Measurements from ENCODE around the gene USH2A.

DNA sequence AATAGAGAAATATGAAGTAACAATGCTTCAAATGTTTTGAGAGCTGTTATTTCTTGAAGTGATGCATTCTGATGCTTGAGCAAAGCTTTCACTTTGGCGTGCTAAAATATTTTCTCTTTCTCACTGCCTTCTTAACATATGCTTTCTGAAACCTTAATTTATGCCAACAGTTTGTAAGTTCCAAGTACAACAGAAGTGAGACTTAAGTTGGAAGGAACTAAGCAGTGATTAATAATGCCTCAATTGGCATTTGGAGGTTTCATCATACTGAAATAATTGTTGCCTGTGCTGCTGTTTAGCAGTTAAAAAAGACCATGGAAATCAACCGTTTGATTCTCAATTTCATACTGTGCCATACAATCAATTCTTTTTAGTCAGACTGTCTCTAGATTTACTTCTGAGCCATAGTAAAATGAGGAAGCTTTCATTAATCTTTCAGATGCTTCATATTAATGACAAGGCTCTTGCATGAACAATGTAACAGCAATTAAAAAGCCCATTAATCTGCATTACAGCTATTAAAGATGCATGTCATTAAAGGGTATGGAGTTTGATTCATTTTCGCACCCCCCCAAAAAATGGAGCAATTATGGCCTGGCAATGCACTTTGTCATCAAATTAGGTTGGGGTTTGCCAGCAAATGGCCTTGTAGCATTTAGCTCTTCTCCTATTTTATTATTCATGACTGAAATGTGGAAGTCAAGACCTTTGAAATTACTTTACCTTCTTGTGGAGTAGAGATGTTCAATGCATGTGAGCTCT lies 375.3 kb downstream of the USH2A start:
- TF ChIP-seq, protein P1, sequence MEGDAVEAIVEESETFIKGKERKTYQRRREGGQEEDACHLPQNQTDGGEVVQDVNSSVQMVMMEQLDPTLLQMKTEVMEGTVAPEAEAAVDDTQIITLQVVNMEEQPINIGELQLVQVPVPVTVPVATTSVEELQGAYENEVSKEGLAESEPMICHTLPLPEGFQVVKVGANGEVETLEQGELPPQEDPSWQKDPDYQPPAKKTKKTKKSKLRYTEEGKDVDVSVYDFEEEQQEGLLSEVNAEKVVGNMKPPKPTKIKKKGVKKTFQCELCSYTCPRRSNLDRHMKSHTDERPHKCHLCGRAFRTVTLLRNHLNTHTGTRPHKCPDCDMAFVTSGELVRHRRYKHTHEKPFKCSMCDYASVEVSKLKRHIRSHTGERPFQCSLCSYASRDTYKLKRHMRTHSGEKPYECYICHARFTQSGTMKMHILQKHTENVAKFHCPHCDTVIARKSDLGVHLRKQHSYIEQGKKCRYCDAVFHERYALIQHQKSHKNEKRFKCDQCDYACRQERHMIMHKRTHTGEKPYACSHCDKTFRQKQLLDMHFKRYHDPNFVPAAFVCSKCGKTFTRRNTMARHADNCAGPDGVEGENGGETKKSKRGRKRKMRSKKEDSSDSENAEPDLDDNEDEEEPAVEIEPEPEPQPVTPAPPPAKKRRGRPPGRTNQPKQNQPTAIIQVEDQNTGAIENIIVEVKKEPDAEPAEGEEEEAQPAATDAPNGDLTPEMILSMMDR (IDR thresholded peaks at IDR 0.05) = no peak
- no peak for TF ChIP-seq POLR2A (IDR thresholded peaks at IDR 0.05)
